Large intestine (tissue), 3 donors: ENCODE data around the gene KDM4B. TPM values are rescaled to one million over a fixed set of nuclear protein-coding genes. Genes with fewer than 3 reads are reported as not detected.

Experiments
- DNase-seq, 2 donors: peaks; one replicate each; pipeline versions ENCODE4 v3.0.0 to v3.0.0-alpha.2; 2013
- H3K27ac ChIP-seq: one replicate; pipeline ENCODE4 v1.5.1; 2013; ENCODE audit warnings: low read length
- H3K27me3 ChIP-seq: 2 replicates; pipeline ENCODE4 v1.6.1; 2013; ENCODE audit warnings: low read length; ENCODE audit not compliant: control insufficient read depth, insufficient read depth
- H3K36me3 ChIP-seq: 2 replicates; pipeline ENCODE4 v1.6.1; 2013; ENCODE audit warnings: low read length; ENCODE audit not compliant: control insufficient read depth, insufficient read depth
- H3K4me1 ChIP-seq: one replicate; pipeline ENCODE4 v1.6.1; 2013; ENCODE audit warnings: low read length; ENCODE audit not compliant: control insufficient read depth, insufficient read depth
- H3K4me3 ChIP-seq: one replicate; pipeline ENCODE4 v1.5.1; 2013; ENCODE audit warnings: low read length
- H3K9me3 ChIP-seq: one replicate; pipeline ENCODE4 v1.6.1; 2013; ENCODE audit warnings: mild to moderate bottlenecking, low read depth, low read length, moderate library complexity; ENCODE audit not compliant: control insufficient read depth
- WGBS: methylation state at CpG from one replicate; pipeline ENCODE4 v1.1.5; 2013; ENCODE audit warnings: low lambda C conversion rate; ENCODE audit not compliant: insufficient coverage; 5-methylcytosine and 5-hydroxymethylcytosine counted together
- polyA plus RNA-seq: library from polyadenylated mRNA; unstranded; fragments of 120-200 nt; gene quantifications from one replicate; pipeline ENCODE4 v1.2.1, GENCODE V29; 2013

Gene KDM4B
- polyA plus RNA-seq, 1 donor, result 13.7 TPM

- DNase-seq, result no peak
- no peaks in the 10 kb centered on the region for H3K27me3 ChIP-seq
- no peaks in the 10 kb centered on the region for H3K4me1 ChIP-seq
- H3K36me3 ChIP-seq, result peaks cover 66% of the 10 kb centered on the region
- no peak overlapping the region for H3K4me3 ChIP-seq
- H3K9me3 ChIP-seq, result no peaks in the 10 kb centered on the region
- no peak overlapping the region for H3K27ac ChIP-seq
- WGBS, result no CpG with 5 or more reads among the region's 36 CpGs
Measured at GRCh38 chr19:5141850-5142724, 173.2 kb downstream of the KDM4B start.

- peaks cover 61% of the 10 kb centered on the region for H3K36me3 ChIP-seq
- no CpG with 5 or more reads among the region's 22 CpGs for WGBS
Measured at GRCh38 chr19:5142725-5143097, 173.8 kb downstream of the KDM4B start.

GRCh38 chr19:5143471-5144411, 174.8 kb downstream of the KDM4B start:
- no peaks in the 10 kb centered on the region for H3K9me3 ChIP-seq
- no peaks in the 10 kb centered on the region for H3K4me1 ChIP-seq
- no CpG with 5 or more reads among the region's 51 CpGs for WGBS
- no peak overlapping the region for H3K27ac ChIP-seq
- H3K27me3 ChIP-seq, result no peaks in the 10 kb centered on the region
- H3K36me3 ChIP-seq, result peaks cover 55% of the 10 kb centered on the region
- no peak for DNase-seq
- H3K4me3 ChIP-seq, result no peak overlapping the region

More at GRCh38 chr19:5142725-5143097, 173.8 kb downstream of the KDM4B start:
- DNase-seq, result no peak
- H3K4me3 ChIP-seq, result no peak overlapping the region
- no peaks in the 10 kb centered on the region for H3K4me1 ChIP-seq
- no peaks in the 10 kb centered on the region for H3K9me3 ChIP-seq
- H3K27me3 ChIP-seq, result no peaks in the 10 kb centered on the region
- no peak overlapping the region for H3K27ac ChIP-seq

- WGBS, result 89% methylated on average over 1 of the region's 23 CpGs
- DNase-seq, result no peak
- no peaks in the 10 kb centered on the region for H3K27me3 ChIP-seq
- H3K4me3 ChIP-seq, result no peak overlapping the region
- H3K4me1 ChIP-seq, result no peaks in the 10 kb centered on the region
- peaks cover 55% of the 10 kb centered on the region for H3K36me3 ChIP-seq
- no peak overlapping the region for H3K27ac ChIP-seq
- no peaks in the 10 kb centered on the region for H3K9me3 ChIP-seq
Measured at GRCh38 chr19:5144545-5145179, 175.7 kb downstream of the KDM4B start.

GRCh38 chr19:5145521-5146511, 176.9 kb downstream of the KDM4B start:
- no peaks in the 10 kb centered on the region for H3K9me3 ChIP-seq
- H3K4me1 ChIP-seq, result no peaks in the 10 kb centered on the region
- H3K36me3 ChIP-seq, result peaks cover 49% of the 10 kb centered on the region
- no peaks in the 10 kb centered on the region for H3K27me3 ChIP-seq
- H3K27ac ChIP-seq, result no peak overlapping the region
- H3K4me3 ChIP-seq, result no peak overlapping the region
- no peak for DNase-seq
- no CpG with 5 or more reads among the region's 52 CpGs for WGBS

GRCh38 chr19:5147074-5147977, 178.4 kb downstream of the KDM4B start:
- no peak overlapping the region for H3K27ac ChIP-seq
- H3K9me3 ChIP-seq, result no peaks in the 10 kb centered on the region
- no peaks in the 10 kb centered on the region for H3K27me3 ChIP-seq
- H3K36me3 ChIP-seq, result peaks cover 39% of the 10 kb centered on the region
- no peak overlapping the region for H3K4me3 ChIP-seq
- 100% methylated on average over 1 of the region's 31 CpGs for WGBS
- no peaks in the 10 kb centered on the region for H3K4me1 ChIP-seq
- no peak for DNase-seq

GRCh38 chr19:5147978-5148793, 179.3 kb downstream of the KDM4B start:
- no CpG with 5 or more reads among the region's 42 CpGs for WGBS
- peaks cover 36% of the 10 kb centered on the region for H3K36me3 ChIP-seq
- DNase-seq, result no peak

GRCh38 chr19:5148794-5149190, 179.9 kb downstream of the KDM4B start:
- Histone ChIP-seq H3K9me3 (no peaks in the 10 kb centered on the region), H3K4me3 (no peak overlapping the region), H3K27me3 (no peaks in the 10 kb centered on the region), H3K27ac (no peak overlapping the region), H3K36me3 (peaks cover 30% of the 10 kb centered on the region), H3K4me1 (no peaks in the 10 kb centered on the region)
- no peak for DNase-seq
- WGBS, result no CpG with 5 or more reads among the region's 15 CpGs

More at GRCh38 chr19:5147978-5148793, 179.3 kb downstream of the KDM4B start:
- Histone ChIP-seq H3K9me3 (no peaks in the 10 kb centered on the region), H3K4me3 (no peak overlapping the region), H3K4me1 (no peaks in the 10 kb centered on the region), H3K27me3 (no peaks in the 10 kb centered on the region), H3K27ac (no peak overlapping the region)
